GM12892 (cell line): ENCODE data around the gene ADAMTSL1.

Experiments used
- POLR2A ChIP-seq: IDR thresholded peaks from 2 replicates; pipeline ENCODE4 v1.6.1; 2011; ENCODE audit warnings: low read depth, low read length, control low read depth
- POLR2AphosphoS5 ChIP-seq: IDR thresholded peaks from 2 replicates; pipeline ENCODE4 v1.6.1; 2011; ENCODE audit warnings: low read depth, low read length, control low read depth
- TAF1 ChIP-seq: IDR thresholded peaks from 2 replicates; pipeline ENCODE4 v1.6.1; 2011; ENCODE audit warnings: low read depth, mild to moderate bottlenecking, control low read depth, low read length, borderline replicate concordance

DNA sequence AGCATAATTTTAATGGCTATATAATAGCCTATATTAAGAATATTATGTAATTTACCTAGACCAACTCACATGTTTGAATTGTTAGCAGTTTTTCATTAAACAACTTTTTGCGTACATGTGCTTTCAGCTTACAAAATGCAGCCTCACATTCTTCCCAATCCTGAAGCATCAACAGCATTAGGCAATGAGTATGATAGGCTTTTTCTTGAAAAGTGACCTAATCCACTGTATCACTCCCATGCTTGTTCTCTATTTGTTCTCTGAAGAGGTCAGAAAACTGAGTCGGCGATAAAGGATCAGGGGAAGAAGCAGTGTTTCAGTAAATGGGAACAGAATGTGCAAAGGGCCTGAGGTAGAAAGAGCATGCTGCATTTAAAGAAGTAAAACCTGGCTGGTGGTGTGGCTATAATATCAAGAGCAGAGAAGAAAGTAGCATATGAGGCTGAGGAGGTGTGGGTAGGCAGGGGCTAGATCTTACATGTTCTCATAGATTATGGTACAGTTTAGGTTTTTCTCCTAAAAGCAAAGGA, 346.7 kb downstream of the ADAMTSL1 start:
- TF ChIP-seq POLR2A (no peak), POLR2AphosphoS5 (no peak), TAF1 (no peak)
